ENCODE results near the gene PKNOX2. TPM values are rescaled to one million over a fixed set of nuclear protein-coding genes. Genes with fewer than 3 reads are reported as not detected.
A peak's percentile ranks its signal among the peaks of the same experiment; 100 is the strongest.

PKNOX2 gene
- total RNA-seq, 6 experiments from 2014 or later = 0.09 to 0.31 (median 0.14) TPM

DNA sequence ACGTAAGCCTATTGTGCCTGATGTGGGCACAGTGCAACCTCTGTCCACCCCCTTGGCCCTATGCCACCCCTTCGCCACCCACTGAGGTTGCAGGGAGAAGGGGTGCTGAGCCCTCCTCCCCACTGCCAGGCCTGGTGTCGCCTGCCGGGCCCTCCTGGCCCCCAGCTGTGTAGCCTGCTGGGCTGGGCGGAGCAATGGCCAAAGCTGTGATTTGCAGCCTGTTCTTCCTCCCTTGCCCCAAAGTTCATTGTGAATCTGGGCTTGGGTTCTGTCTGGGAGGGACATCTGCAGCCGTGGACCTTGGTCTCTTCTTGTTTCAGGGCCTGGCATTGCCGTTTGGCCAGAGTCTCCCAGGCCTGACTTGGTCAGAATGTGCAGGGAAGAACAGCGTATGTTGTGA, 121.9 kb downstream of the PKNOX2 start:
- 25% methylated on average over 4 of the region's 8 CpGs for WGBS (ENCODE audit: insufficient coverage, low coverage, low lambda C conversion rate, missing lambda C conversion rate)

DNA sequence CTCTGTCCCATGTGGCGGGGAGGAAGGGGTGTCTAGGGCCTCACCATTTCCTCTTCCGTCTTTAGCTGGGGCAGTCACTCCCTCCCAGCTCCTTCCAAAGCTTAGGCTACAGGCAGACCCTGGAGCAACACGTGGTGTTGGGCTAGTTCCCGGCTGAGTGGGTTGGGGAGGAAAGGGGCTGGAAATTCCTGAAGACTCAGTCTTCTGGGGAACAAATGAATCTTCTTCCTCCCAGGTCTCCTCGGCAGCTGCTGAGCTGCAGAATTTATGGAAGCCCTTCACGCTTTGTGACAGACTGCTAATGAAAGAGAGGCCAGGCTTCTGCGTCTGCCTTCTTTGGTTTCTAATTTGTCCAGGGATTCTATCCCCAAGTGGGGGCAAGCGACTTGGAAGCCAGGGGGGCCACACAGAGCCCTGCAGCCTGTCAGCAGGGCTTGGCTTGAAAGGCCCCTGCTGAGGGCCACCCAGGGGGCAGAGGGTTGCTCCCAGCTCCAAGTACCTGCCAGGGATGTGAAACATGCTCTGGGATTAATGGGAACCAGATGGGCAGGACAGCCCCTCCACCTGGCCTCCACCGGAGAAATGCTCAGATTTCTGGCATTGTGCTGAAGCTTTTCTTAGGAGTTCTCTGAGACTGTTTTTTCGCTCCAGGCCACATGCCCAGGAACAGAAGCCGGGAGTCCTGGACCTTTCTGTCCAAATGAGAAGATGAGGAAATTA, 123.1 kb downstream of the PKNOX2 start:
- no peak for DNase-seq
- no peaks in the 10 kb centered on the region for H3K9me3 ChIP-seq
- ATAC-seq = no peak
- H3K4me3 ChIP-seq = no peak overlapping the region
- intact Hi-C loops (cut with DNase I) = no loop called here
- H3K4me1 ChIP-seq = peaks cover 0 to 35% (median 11%) of the 10 kb centered on the region in 4 donors
- 60% methylated on average over 1 of the region's 11 CpGs for WGBS (ENCODE audit: insufficient coverage, low coverage, low lambda C conversion rate, missing lambda C conversion rate)
- no peaks in the 10 kb centered on the region for H3K36me3 ChIP-seq
- no peaks in the 10 kb centered on the region for H3K27me3 ChIP-seq
- peak overlapping the region in 1 of 3 donors; percentile 54 for H3K27ac ChIP-seq
- no peak for TF ChIP-seq POLR2A (IDR thresholded peaks at IDR 0.05)
- TF ChIP-seq, protein P1, sequence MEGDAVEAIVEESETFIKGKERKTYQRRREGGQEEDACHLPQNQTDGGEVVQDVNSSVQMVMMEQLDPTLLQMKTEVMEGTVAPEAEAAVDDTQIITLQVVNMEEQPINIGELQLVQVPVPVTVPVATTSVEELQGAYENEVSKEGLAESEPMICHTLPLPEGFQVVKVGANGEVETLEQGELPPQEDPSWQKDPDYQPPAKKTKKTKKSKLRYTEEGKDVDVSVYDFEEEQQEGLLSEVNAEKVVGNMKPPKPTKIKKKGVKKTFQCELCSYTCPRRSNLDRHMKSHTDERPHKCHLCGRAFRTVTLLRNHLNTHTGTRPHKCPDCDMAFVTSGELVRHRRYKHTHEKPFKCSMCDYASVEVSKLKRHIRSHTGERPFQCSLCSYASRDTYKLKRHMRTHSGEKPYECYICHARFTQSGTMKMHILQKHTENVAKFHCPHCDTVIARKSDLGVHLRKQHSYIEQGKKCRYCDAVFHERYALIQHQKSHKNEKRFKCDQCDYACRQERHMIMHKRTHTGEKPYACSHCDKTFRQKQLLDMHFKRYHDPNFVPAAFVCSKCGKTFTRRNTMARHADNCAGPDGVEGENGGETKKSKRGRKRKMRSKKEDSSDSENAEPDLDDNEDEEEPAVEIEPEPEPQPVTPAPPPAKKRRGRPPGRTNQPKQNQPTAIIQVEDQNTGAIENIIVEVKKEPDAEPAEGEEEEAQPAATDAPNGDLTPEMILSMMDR (IDR thresholded peaks at IDR 0.05) = no peak

More for the DNA sequence above, 121.9 kb downstream of the PKNOX2 start:
- ATAC-seq (peak; percentile 81 to 94 (median 90)), DNase-seq (peak; percentile 42 to 90 (median 80))
- no peaks in the 10 kb centered on the region for H3K9me3 ChIP-seq
- TF ChIP-seq, protein P1 (IDR thresholded peaks at IDR 0.05) = no peak
- no peak for TF ChIP-seq POLR2A (IDR thresholded peaks at IDR 0.05)
- no peaks in the 10 kb centered on the region for H3K27me3 ChIP-seq
- H3K27ac ChIP-seq = peak overlapping the region in 1 of 3 donors; percentile 54
- intact Hi-C loops (cut with DNase I) = no loop called here
- H3K4me1 ChIP-seq = peaks cover 0 to 38% (median 11%) of the 10 kb centered on the region in 4 donors
- no peak overlapping the region for H3K4me3 ChIP-seq
- no peaks in the 10 kb centered on the region for H3K36me3 ChIP-seq

DNA sequence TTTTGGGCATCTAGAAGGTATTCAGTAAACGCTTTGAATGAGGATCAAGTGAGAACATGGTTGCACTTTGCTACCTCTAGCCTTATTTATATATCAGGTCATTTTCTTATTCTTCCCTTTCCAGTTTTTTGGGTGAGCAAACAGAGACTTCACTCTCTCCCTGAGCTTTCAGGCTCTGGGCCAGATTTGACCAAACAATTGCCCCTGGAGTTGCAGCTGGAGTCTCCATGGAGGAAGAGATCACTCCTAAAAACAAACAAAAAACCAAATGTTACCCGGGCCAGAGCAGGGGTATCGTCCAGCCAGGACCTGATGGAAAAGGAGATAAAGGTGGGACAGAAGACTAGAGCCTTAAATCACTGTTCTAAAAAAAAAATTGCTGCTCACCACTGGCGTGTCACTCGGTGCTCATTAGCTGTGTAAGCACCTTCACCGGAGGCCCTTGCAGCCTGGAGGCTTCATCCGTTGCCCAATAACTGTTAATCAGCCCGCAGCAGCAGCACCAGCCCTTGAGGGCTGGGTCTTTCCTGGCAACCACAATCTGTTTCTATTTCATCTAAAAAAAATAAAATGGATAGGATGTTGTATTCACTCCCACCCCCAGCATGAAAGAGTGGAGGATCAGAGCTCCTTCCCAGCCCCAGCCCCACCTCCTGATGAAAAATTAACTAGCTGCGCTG, 125.0 kb downstream of the PKNOX2 start:
- no peaks in the 10 kb centered on the region for H3K9me3 ChIP-seq
- no peaks in the 10 kb centered on the region for H3K27me3 ChIP-seq
- intact Hi-C loops (cut with DNase I) = no loop called here
- 26% methylated on average over 9 of the region's 9 CpGs for WGBS (ENCODE audit: insufficient coverage, low coverage, low lambda C conversion rate, missing lambda C conversion rate)
- H3K4me3 ChIP-seq = no peak overlapping the region
- H3K4me1 ChIP-seq = peaks cover 0 to 33% (median 11%) of the 10 kb centered on the region in 4 donors
- peak in 1 of 3 donors; percentile 79 for DNase-seq
- peak overlapping the region in 1 of 3 donors; percentile 29 for H3K27ac ChIP-seq
- TF ChIP-seq, protein P1 (IDR thresholded peaks at IDR 0.05) = no peak
- no peak for TF ChIP-seq POLR2A (IDR thresholded peaks at IDR 0.05)
- peak; percentile 23 to 74 (median 48) for ATAC-seq
- no peaks in the 10 kb centered on the region for H3K36me3 ChIP-seq

DNA sequence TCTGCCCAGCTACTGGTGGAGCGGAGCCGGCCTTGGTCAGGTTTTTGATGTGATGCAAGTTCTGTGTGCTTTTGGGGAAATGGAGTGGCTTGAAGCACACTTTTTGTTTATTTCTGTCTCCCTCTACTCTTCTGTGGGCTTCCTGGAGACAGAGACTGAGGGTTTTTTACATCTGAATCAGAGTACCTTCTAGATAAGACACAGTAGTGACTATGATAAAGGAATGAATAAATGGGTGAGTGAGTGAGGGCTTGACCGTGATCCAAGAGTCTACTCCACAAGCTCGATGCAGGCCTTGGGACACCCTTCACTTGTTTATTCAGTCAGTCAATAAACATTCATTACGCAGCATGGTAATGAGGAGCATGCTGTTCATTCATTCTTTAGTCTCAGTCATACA, 125.7 kb downstream of the PKNOX2 start:
- H3K27me3 ChIP-seq = no peaks in the 10 kb centered on the region
- peaks cover 0 to 33% (median 11%) of the 10 kb centered on the region in 4 donors for H3K4me1 ChIP-seq
- H3K4me3 ChIP-seq = no peak overlapping the region
- ATAC-seq (no peak), DNase-seq (no peak)
- H3K36me3 ChIP-seq = no peaks in the 10 kb centered on the region
- intact Hi-C loops (cut with DNase I) = no loop called here
- H3K9me3 ChIP-seq = no peaks in the 10 kb centered on the region
- WGBS (ENCODE audit: insufficient coverage, low coverage, low lambda C conversion rate, missing lambda C conversion rate) = 74% methylated on average over 5 of the region's 5 CpGs
- TF ChIP-seq POLR2A (IDR thresholded peaks at IDR 0.05) = no peak
- TF ChIP-seq, protein P1 (IDR thresholded peaks at IDR 0.05) = no peak
- peak overlapping the region in 1 of 3 donors; percentile 29 for H3K27ac ChIP-seq
